ENCODE measurements around the gene COL4A1.

Gene COL4A1

GRCh38 chr13:110216398-110217041 is 90.4 kb downstream of the COL4A1 start:
- Histone ChIP-seq H3K4me3 (ENCODE audit: low read depth, low read length) (peak overlapping the region; percentile 35; the same call in 1 of the 2 replicates), H3K4me1 (ENCODE audit: control insufficient read depth, insufficient read depth, low read length, unreplicated experiment) (peaks cover 25% of the 10 kb centered on the region), H3K27me3 (ENCODE audit: insufficient read depth, low read length) (no peaks in the 10 kb centered on the region), H3K79me2 (ENCODE audit: control insufficient read depth, insufficient read depth, low read length, unreplicated experiment) (peaks cover 25% of the 10 kb centered on the region), H2AFZ (ENCODE audit: low read length, unreplicated experiment) (no peak overlapping the region), H3K27ac (ENCODE audit: low read depth, low read length) (peak overlapping the region; percentile 70), H3K36me3 (ENCODE audit: insufficient read depth, low read length) (no peaks in the 10 kb centered on the region; the same call in 1 of the 2 replicates)

DNA sequence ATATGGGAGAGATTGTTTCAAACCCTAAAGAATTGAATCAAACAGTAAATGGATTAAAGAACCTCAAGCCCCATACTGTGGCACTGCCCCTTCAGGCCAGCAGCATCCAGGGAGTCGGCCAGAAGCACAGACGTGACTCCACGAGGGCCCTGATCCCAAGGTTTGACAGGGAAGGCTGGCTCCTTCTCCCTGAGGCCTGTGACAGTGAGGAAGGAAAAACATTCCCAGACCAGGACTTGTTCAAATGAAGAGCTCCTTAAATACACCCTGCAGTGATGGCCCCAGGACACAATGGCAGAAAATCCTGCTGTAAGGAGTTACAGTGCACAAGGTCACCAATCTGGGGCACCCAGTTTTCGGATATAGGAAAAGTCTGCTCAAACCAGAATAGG is 91.0 kb downstream of the COL4A1 start:
- no peaks in the 10 kb centered on the region for H3K27me3 ChIP-seq (ENCODE audit: insufficient read depth, low read length)

DNA sequence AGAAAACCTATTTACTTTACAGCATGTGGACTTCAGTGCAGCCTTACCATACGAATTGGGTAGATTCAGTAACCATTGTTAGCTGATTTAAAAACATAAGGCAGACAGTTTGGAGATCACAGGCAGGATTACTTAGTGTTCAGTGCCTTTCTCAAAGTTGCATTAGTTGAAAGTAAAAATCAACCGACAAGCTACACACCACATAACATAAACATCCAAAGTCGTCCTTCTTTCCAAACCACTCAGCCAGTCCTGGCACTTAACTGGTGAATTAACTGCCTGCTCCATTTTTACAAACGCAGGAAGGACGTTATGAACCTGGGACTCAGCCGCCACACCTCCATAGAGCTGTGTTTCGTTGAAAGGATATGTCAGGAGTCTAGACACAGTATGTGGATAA is 91.4 kb downstream of the COL4A1 start:
- H2AFZ ChIP-seq (ENCODE audit: low read length, unreplicated experiment) = no peak overlapping the region
- peaks cover 25% of the 10 kb centered on the region for H3K79me2 ChIP-seq (ENCODE audit: control insufficient read depth, insufficient read depth, low read length, unreplicated experiment)
- H3K27me3 ChIP-seq (ENCODE audit: insufficient read depth, low read length) = no peaks in the 10 kb centered on the region
- H3K4me1 ChIP-seq (ENCODE audit: control insufficient read depth, insufficient read depth, low read length, unreplicated experiment) = peaks cover 25% of the 10 kb centered on the region
- H3K36me3 ChIP-seq (ENCODE audit: insufficient read depth, low read length) = no peaks in the 10 kb centered on the region; the same call in 1 of the 2 replicates
- no peak overlapping the region for H3K4me3 ChIP-seq (ENCODE audit: low read depth, low read length)
- H3K27ac ChIP-seq (ENCODE audit: low read depth, low read length) = peak overlapping the region; percentile 70; the same call in 1 of the 2 replicates

More for the DNA sequence above, 91.0 kb downstream of the COL4A1 start:
- no peaks in the 10 kb centered on the region; the same call in 1 of the 2 replicates for H3K36me3 ChIP-seq (ENCODE audit: insufficient read depth, low read length)
- H3K4me3 ChIP-seq (ENCODE audit: low read depth, low read length) = no peak overlapping the region
- no peak overlapping the region for H2AFZ ChIP-seq (ENCODE audit: low read length, unreplicated experiment)
- H3K4me1 ChIP-seq (ENCODE audit: control insufficient read depth, insufficient read depth, low read length, unreplicated experiment) = peaks cover 25% of the 10 kb centered on the region
- peak overlapping the region; percentile 70 for H3K27ac ChIP-seq (ENCODE audit: low read depth, low read length)
- H3K79me2 ChIP-seq (ENCODE audit: control insufficient read depth, insufficient read depth, low read length, unreplicated experiment) = peaks cover 25% of the 10 kb centered on the region

GRCh38 chr13:110214637-110215036 is 92.3 kb downstream of the COL4A1 start:
- peaks cover 25% of the 10 kb centered on the region for H3K79me2 ChIP-seq (ENCODE audit: control insufficient read depth, insufficient read depth, low read length, unreplicated experiment)
- H3K4me3 ChIP-seq (ENCODE audit: low read depth, low read length) = no peak overlapping the region
- peaks cover 25% of the 10 kb centered on the region for H3K4me1 ChIP-seq (ENCODE audit: control insufficient read depth, insufficient read depth, low read length, unreplicated experiment)
- H3K27me3 ChIP-seq (ENCODE audit: insufficient read depth, low read length) = no peaks in the 10 kb centered on the region
- H3K36me3 ChIP-seq (ENCODE audit: insufficient read depth, low read length) = no peaks in the 10 kb centered on the region; the same call in 1 of the 2 replicates
- H2AFZ ChIP-seq (ENCODE audit: low read length, unreplicated experiment) = no peak overlapping the region
- H3K27ac ChIP-seq (ENCODE audit: low read depth, low read length) = no peak overlapping the region

DNA sequence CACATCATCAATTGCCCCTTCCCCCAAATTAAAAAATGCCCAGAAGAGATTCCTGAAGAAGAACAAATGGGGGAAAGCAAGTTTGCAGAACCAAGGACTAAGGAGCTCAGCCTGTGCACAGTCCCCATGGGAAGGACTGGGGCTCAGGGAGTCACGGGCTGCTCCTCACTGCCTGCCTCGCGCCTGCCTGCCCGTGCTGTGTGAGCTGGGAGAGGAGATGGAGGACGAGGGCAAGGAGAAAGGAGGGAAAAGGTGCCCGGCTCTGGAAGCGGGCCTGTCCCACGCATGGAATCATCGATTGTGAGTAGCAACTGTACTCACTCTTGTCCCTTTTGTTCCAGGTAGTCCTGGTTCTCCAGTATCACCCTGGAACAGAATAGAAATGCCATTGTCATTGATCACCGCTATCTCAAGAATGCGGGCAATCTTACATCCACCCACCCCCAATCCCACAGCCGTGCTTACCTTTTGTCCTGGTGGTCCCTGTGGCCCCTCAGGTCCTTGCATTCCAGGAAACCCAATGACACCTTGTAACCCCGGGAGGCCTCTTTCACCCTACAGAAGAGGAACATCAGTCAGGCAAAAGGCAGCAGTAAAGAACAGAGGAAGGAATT is 93.4 kb downstream of the COL4A1 start:
- H3K27me3 ChIP-seq (ENCODE audit: insufficient read depth, low read length) = no peaks in the 10 kb centered on the region
- no peaks in the 10 kb centered on the region; the same call in 1 of the 2 replicates for H3K36me3 ChIP-seq (ENCODE audit: insufficient read depth, low read length)
- peaks cover 25% of the 10 kb centered on the region for H3K4me1 ChIP-seq (ENCODE audit: control insufficient read depth, insufficient read depth, low read length, unreplicated experiment)
- no peak overlapping the region for H3K4me3 ChIP-seq (ENCODE audit: low read depth, low read length)
- H3K79me2 ChIP-seq (ENCODE audit: control insufficient read depth, insufficient read depth, low read length, unreplicated experiment) = peaks cover 25% of the 10 kb centered on the region
- no peak overlapping the region for H2AFZ ChIP-seq (ENCODE audit: low read length, unreplicated experiment)
- H3K27ac ChIP-seq (ENCODE audit: low read depth, low read length) = no peak overlapping the region

- Histone ChIP-seq H3K4me3 (ENCODE audit: low read depth, low read length) (no peak overlapping the region), H3K36me3 (ENCODE audit: insufficient read depth, low read length) (no peaks in the 10 kb centered on the region; the same call in 1 of the 2 replicates), H3K27me3 (ENCODE audit: insufficient read depth, low read length) (no peaks in the 10 kb centered on the region), H3K27ac (ENCODE audit: low read depth, low read length) (no peak overlapping the region), H3K4me1 (ENCODE audit: control insufficient read depth, insufficient read depth, low read length, unreplicated experiment) (peaks cover 21% of the 10 kb centered on the region), H2AFZ (ENCODE audit: low read length, unreplicated experiment) (no peak overlapping the region), H3K79me2 (ENCODE audit: control insufficient read depth, insufficient read depth, low read length, unreplicated experiment) (peaks cover 21% of the 10 kb centered on the region)
These were observed 94.4 kb downstream of the COL4A1 start for GRCh38 chr13:110212529-110212928.

- no peaks in the 10 kb centered on the region for H3K27me3 ChIP-seq (ENCODE audit: insufficient read depth, low read length)
- H3K4me1 ChIP-seq (ENCODE audit: control insufficient read depth, insufficient read depth, low read length, unreplicated experiment) = peaks cover 13% of the 10 kb centered on the region
- no peaks in the 10 kb centered on the region; the same call in 1 of the 2 replicates for H3K36me3 ChIP-seq (ENCODE audit: insufficient read depth, low read length)
- H2AFZ ChIP-seq (ENCODE audit: low read length, unreplicated experiment) = no peak overlapping the region
- peaks cover 15% of the 10 kb centered on the region for H3K79me2 ChIP-seq (ENCODE audit: control insufficient read depth, insufficient read depth, low read length, unreplicated experiment)
- H3K4me3 ChIP-seq (ENCODE audit: low read depth, low read length) = no peak overlapping the region
- no peak overlapping the region for H3K27ac ChIP-seq (ENCODE audit: low read depth, low read length)
These were observed 95.2 kb downstream of the COL4A1 start for GRCh38 chr13:110211735-110212134.

- Histone ChIP-seq H2AFZ (ENCODE audit: low read length, unreplicated experiment) (no peak overlapping the region), H3K4me1 (ENCODE audit: control insufficient read depth, insufficient read depth, low read length, unreplicated experiment) (peaks cover 6% of the 10 kb centered on the region), H3K4me3 (ENCODE audit: low read depth, low read length) (no peak overlapping the region), H3K79me2 (ENCODE audit: control insufficient read depth, insufficient read depth, low read length, unreplicated experiment) (peaks cover 12% of the 10 kb centered on the region), H3K36me3 (ENCODE audit: insufficient read depth, low read length) (peaks cover 4% of the 10 kb centered on the region; the same call in 1 of the 2 replicates), H3K27me3 (ENCODE audit: insufficient read depth, low read length) (no peaks in the 10 kb centered on the region), H3K27ac (ENCODE audit: low read depth, low read length) (no peak overlapping the region)
These were observed 95.9 kb downstream of the COL4A1 start for GRCh38 chr13:110211046-110211445.

GRCh38 chr13:110210604-110210985 is 96.4 kb downstream of the COL4A1 start:
- Histone ChIP-seq H3K79me2 (ENCODE audit: control insufficient read depth, insufficient read depth, low read length, unreplicated experiment) (peaks cover 8% of the 10 kb centered on the region), H3K4me1 (ENCODE audit: control insufficient read depth, insufficient read depth, low read length, unreplicated experiment) (peaks cover 2% of the 10 kb centered on the region), H3K36me3 (ENCODE audit: insufficient read depth, low read length) (peaks cover 6% of the 10 kb centered on the region; the same call in 1 of the 2 replicates), H2AFZ (ENCODE audit: low read length, unreplicated experiment) (no peak overlapping the region), H3K27ac (ENCODE audit: low read depth, low read length) (no peak overlapping the region), H3K4me3 (ENCODE audit: low read depth, low read length) (no peak overlapping the region), H3K27me3 (ENCODE audit: insufficient read depth, low read length) (no peaks in the 10 kb centered on the region)

DNA sequence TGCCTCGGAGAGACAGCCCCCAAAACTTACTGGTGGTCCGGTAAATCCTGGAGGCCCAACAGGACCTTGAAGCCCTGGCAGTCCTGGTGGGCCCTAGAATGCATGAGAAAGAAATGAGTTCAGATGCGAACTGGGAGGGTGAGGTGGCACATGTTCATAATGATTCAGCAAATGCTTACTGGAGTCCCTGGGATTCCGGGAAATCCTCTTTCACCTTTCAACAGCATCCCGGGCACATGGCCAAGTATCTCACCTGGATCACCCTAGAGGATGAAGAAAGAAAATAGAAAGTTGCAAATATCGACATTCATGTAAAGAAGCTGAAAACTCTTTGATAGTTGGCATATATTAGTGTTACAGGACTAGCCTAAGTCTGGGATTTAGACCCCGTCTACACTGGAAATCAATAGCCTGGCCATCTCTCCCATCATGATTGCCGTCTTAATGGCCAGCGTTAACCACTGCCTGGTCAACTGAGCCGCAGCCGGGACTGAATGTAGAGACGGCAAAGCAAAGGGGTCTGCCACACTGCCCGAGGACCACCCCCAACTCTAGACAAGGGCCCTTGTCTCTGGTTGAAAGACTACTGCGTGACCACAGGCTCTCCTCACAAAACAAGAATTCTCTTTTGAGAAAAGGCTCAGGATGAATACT is 96.9 kb downstream of the COL4A1 start:
- Histone ChIP-seq H3K36me3 (ENCODE audit: insufficient read depth, low read length) (peaks cover 6% of the 10 kb centered on the region; the same call in 1 of the 2 replicates), H3K4me1 (ENCODE audit: control insufficient read depth, insufficient read depth, low read length, unreplicated experiment) (no peaks in the 10 kb centered on the region), H2AFZ (ENCODE audit: low read length, unreplicated experiment) (no peak overlapping the region), H3K27me3 (ENCODE audit: insufficient read depth, low read length) (no peaks in the 10 kb centered on the region), H3K79me2 (ENCODE audit: control insufficient read depth, insufficient read depth, low read length, unreplicated experiment) (peaks cover 5% of the 10 kb centered on the region), H3K4me3 (ENCODE audit: low read depth, low read length) (no peak overlapping the region), H3K27ac (ENCODE audit: low read depth, low read length) (no peak overlapping the region)

All from ACC112 (cell line).